Liver (tissue), 3 donors: ENCODE data around the gene PDRG1.

Source experiments
- HNF4G ChIP-seq: IDR thresholded peaks from 2 replicates; pipeline ENCODE4 v1.6.1; 2016; ENCODE audit warnings: antibody characterized with exemption
- JUND ChIP-seq, 2 donors: IDR thresholded peaks; 2 replicates each; pipeline ENCODE4 v1.6.1; 2016; ENCODE audit warnings: antibody characterized with exemption in 2 of 2
- RAD21 ChIP-seq, 2 donors: IDR thresholded peaks; 2 replicates each; pipeline ENCODE4 v1.6.1; 2016; ENCODE audit warnings: antibody characterized with exemption in 2 of 2, mild to moderate bottlenecking in 2 of 2
- REST ChIP-seq: IDR thresholded peaks from 2 replicates; pipeline ENCODE4 v1.6.1; 2016; ENCODE audit warnings: antibody characterized with exemption, mild to moderate bottlenecking
- SP1 ChIP-seq: IDR thresholded peaks from 2 replicates; pipeline ENCODE4 v1.6.1; 2018; ENCODE audit warnings: antibody characterized with exemption, mild to moderate bottlenecking
- YY1 ChIP-seq: IDR thresholded peaks from 2 replicates; pipeline ENCODE4 v1.6.1; 2016; ENCODE audit warnings: antibody characterized with exemption, mild to moderate bottlenecking
- TF ChIP-seq, protein P1 (sequence below): fragments of 150-350 bp; IDR thresholded peaks from 2 replicates; pipeline ENCODE4 v1.5.1; 2017; ENCODE audit warnings: improper control_type of control experiment, low read depth, low read length; ENCODE audit not compliant: missing input control
- donor health status: healthy.
- donor health status: healthy.

DNA sequence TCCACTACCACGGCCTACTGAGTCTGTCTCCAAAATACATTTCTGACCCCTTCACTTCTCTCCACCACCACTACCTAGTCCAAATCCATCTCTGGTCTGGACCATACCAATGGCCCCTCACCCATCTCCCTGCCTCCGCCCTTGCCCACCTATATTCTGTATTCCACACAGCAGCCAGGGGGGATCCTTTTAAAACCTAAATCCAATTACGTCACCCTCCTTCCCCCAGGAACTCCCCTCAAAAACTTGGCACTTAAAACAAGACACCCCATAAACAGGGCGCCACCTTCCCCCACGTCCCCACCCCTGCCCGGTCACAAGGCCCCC is 680 bp downstream of the PDRG1 start:
- TF ChIP-seq RAD21 (IDR thresholded peaks at IDR 0.05) (no peak), YY1 (no peak), SP1 (no peak), REST (no peak), JUND (IDR thresholded peaks at IDR 0.05) (no peak), HNF4G (no peak)
- TF ChIP-seq, protein P1, sequence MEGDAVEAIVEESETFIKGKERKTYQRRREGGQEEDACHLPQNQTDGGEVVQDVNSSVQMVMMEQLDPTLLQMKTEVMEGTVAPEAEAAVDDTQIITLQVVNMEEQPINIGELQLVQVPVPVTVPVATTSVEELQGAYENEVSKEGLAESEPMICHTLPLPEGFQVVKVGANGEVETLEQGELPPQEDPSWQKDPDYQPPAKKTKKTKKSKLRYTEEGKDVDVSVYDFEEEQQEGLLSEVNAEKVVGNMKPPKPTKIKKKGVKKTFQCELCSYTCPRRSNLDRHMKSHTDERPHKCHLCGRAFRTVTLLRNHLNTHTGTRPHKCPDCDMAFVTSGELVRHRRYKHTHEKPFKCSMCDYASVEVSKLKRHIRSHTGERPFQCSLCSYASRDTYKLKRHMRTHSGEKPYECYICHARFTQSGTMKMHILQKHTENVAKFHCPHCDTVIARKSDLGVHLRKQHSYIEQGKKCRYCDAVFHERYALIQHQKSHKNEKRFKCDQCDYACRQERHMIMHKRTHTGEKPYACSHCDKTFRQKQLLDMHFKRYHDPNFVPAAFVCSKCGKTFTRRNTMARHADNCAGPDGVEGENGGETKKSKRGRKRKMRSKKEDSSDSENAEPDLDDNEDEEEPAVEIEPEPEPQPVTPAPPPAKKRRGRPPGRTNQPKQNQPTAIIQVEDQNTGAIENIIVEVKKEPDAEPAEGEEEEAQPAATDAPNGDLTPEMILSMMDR: no peak
